A549 treated with dexamethasone at 1 μM for 4 hours (cell line): ENCODE measurements around the gene RNASE7. TPM values are rescaled to one million over a fixed set of nuclear protein-coding genes. Genes with fewer than 3 reads are reported as not detected.

ENCODE experiments used
- total RNA-seq: library from RNA; stranded (reverse); fragments of 200-300 nt; extraction: Qiagen RNA extraction; gene quantifications from 5 replicates; pipeline ENCODE4 v1.2.3, GENCODE V29; 2022

The RNASE7 gene
- total RNA-seq: not detected in 5 replicates

GRCh38 chr14:21041676-21042433, at the start of gene RNASE7:
TSS of gene RNASE7 (plus strand) at chr14:21042362. CDS start at chr14:21042993, 631 bp downstream.

DNA sequence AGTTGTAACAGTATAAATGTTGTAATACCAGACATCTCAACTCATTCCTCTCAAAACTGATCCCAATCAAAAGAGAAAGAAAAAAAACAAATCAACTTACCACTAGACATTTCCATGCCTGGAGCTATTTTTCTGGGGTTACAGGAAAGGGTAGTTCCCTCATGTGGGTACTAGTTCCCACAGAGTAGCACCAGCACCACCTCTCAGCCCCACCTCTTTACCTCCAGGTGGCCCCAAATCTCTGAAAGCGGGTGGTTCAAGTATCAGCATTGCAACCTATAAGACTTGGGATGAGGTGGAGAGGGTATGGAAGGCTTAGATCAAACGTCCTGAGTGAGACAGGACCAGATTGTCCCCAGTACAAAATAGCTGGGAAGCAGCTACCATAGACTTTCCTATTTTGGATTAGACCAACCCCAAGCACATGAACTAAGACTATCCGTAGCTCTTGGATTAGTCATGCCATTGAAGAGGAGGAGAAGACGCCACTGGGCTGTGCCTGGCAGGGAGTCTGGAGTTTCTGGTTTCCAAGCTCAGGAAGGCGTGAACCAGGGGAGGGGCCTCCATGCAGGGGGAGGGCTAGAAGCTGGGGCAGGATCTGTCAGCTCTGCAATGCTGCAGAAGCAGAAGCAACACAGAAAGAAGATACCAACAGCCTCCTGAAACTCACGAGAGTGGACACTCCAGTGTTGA, 43.3 kb upstream of the RNASE7 start, which contains the start of gene SLC39A2:
Gene SLC39A2, plus strand, starts transcription at position 620 of the 693 bp plus-strand sequence. CDS start 154 bp downstream, outside the sequence.

DNA sequence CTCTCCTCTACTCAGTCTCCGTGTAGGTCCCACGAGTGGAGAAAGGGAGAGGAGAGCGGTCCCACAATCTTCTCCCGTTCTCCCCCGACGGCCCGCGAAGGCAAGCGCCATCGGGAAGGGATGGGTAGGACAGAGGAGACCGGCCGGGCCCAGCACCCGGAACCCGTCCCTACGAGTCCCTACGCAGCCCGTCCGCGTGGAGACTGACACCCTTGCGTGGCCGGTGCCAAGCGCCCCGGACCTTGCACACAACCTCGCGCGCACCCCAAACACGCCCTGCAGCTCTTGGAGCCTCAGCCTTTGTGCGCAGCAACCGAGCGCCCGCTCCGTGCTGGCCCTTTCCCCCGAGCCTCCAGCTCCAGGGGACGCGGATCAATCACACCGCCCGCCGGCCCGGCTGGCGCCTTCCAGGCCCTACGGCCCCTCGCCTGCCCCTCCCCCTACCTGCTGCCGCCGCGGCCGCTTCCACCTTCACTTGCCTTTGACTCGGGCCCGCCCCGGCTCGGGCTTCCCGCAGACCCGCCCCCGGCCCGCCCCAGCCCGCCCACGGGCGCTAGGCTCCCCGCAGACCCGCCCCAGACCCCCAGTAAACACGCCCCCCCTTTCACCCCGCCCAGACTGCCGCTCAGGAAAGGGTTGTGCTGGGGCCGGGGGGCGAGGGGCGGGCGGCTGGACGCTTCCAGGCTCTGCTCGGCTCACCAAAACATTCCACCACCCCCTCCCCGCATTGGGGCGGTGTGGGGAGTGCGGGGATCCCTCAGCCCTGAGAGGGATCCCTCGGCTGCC, 17.4 kb upstream of the RNASE7 start, which contains the start of gene NDRG2:
Gene NDRG2, minus strand, starts transcription at position 477 of the 786 bp plus-strand sequence. CDS start 1,746 bp downstream, outside the sequence.

GRCh38 chr14:21029917-21030316, 12.2 kb upstream of the RNASE7 start, which contains the start of gene TPPP2:
TSS of gene TPPP2 (plus strand) at chr14:21030217. CDS start at chr14:21030582, 365 bp downstream.

DNA sequence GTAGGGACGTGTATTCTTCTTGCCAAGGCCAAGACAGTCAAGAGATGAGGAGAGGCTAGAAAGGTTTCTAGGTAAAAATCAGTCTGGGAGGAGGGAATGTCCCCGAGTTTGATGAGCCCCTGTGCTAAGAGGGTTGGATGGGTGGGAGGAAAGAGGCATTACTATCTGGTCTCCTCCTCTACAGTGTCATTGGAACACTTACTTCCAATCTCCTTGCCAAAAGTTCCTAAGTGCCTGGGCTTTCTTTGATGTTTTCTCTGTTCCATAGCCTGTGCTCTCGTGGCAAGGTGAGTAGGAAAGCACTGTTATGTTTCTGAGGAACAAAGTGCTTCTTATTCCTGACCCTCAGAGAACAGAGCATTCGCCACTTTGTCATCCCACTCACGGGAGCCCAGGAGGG, 7.5 kb upstream of the RNASE7 start, which contains the start of gene RNASE13:
Gene RNASE13, minus strand, starts transcription at position 101 of the 400 bp plus-strand sequence. CDS start 519 bp downstream, outside the sequence.

GRCh38 chr14:21057803-21058675, 15.9 kb downstream of the RNASE7 start, which contains the start of gene RNASE8:
TSS of gene RNASE8 (plus strand) at chr14:21057822. CDS start at chr14:21057893, 71 bp downstream.

DNA sequence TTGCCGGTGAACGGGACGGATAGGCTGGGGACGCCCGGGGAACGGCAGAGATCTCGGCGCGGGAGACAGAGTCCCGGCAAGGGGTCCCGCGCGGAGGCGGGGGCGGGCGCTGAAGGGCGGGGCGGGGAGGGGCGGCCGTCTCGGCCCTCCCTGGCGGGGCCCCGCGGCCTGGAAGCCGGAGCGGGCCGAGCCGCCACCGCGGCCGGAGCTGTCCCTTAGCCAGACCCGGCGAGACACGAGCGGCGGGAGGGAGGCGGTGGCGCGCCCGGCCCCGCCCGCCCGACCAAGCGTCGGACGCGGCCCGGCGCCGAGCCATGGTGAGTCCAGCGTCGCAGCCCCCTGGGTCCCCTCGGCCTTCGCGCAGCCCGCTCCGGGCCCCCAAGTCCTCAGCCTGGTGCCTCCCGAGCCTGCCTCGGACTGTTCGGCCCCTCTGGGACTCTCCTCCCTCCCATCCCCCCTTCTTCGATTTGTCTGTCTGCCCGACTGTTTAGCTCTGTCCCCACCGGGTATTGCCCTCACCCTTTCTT, 28.0 kb downstream of the RNASE7 start, which contains the start of gene ARHGEF40:
Gene ARHGEF40, plus strand, starts transcription at position 222 of the 527 bp plus-strand sequence. Its CDS starts 93 bp downstream, at position 315.

Other genes starting within 250 kb of the RNASE7 start
- gene RNASE1, start 239.5 kb upstream of the RNASE7 start, total RNA-seq: 0.15 to 0.45 TPM (median 0.30 TPM) in 5 replicates
- not detected in 5 replicates for gene RNASE3, start 151.0 kb upstream of the RNASE7 start, total RNA-seq
- gene RNASE2, start 86.9 kb upstream of the RNASE7 start, total RNA-seq: not detected in 5 replicates
- gene METTL17, start 52.4 kb upstream of the RNASE7 start, total RNA-seq: 64.2 to 74.5 TPM (median 71.2 TPM) in 5 replicates
- not detected in 5 replicates for gene SLC39A2, start 43.1 kb upstream of the RNASE7 start, total RNA-seq
- gene NDRG2, start 17.3 kb upstream of the RNASE7 start, total RNA-seq: 2.1 to 3.3 TPM (median 2.6 TPM) in 5 replicates
- not detected in 5 replicates for gene TPPP2, start 12.1 kb upstream of the RNASE7 start, total RNA-seq
- not detected in 5 replicates for gene RNASE13, start 7.6 kb upstream of the RNASE7 start, total RNA-seq
- gene RNASE8, start 15.5 kb downstream of the RNASE7 start, total RNA-seq: not detected in 5 replicates
- gene ARHGEF40, start 27.9 kb downstream of the RNASE7 start, total RNA-seq: 6.1 to 9.8 TPM (median 9.0 TPM) in 5 replicates
- gene ZNF219, start 56.3 kb downstream of the RNASE7 start, total RNA-seq: 16.2 to 30.7 TPM (median 28.5 TPM) in 5 replicates
- gene TMEM253, start 58.7 kb downstream of the RNASE7 start, total RNA-seq: 0.90 to 1.1 TPM (median 0.96 TPM) in 5 replicates
- gene OR5AU1, start 113.7 kb downstream of the RNASE7 start, total RNA-seq: not detected in 5 replicates
- 867 to 980 TPM (median 927 TPM) in 5 replicates for gene HNRNPC, start 227.1 kb downstream of the RNASE7 start, total RNA-seq
- 0.15 to 0.39 TPM (median 0.25 TPM) in 5 replicates for gene RPGRIP1, start 237.7 kb downstream of the RNASE7 start, total RNA-seq